HG03442 (cell line): Measurements from ENCODE around the gene LIFR.

Experiments used
- ATAC-seq: cut with Tn5 transposase; IDR thresholded peaks from one replicate; pipeline ENCODE4 v1.9.1; 2021; ENCODE audit warnings: mild to moderate bottlenecking, moderate library complexity; ENCODE audit not compliant: unreplicated experiment

Gene LIFR

GRCh38 chr5:38551030-38552017 is 5.1 kb downstream of the LIFR start:
- ATAC-seq: peak; percentile 57

- no peak for ATAC-seq
Measured at GRCh38 chr5:38548064-38548759, 8.2 kb downstream of the LIFR start.

- ATAC-seq: no peak
Measured at GRCh38 chr5:38547257-38547656, 9.2 kb downstream of the LIFR start.

GRCh38 chr5:38546691-38547146 is 9.7 kb downstream of the LIFR start:
- no peak for ATAC-seq

- no peak for ATAC-seq
Measured at GRCh38 chr5:38543886-38544285, 12.6 kb downstream of the LIFR start.

GRCh38 chr5:38543074-38543473 is 13.4 kb downstream of the LIFR start:
- no peak for ATAC-seq

GRCh38 chr5:38541174-38541725 is 15.2 kb downstream of the LIFR start:
- no peak for ATAC-seq

GRCh38 chr5:38540314-38540713 is 16.1 kb downstream of the LIFR start:
- ATAC-seq: no peak

GRCh38 chr5:38538161-38538560 is 18.3 kb downstream of the LIFR start:
- no peak for ATAC-seq

- ATAC-seq: no peak
Measured at GRCh38 chr5:38537505-38537904, 18.9 kb downstream of the LIFR start.

GRCh38 chr5:38536968-38537367 is 19.5 kb downstream of the LIFR start:
- ATAC-seq: no peak

- ATAC-seq: no peak
Measured at GRCh38 chr5:38535845-38536244, 20.6 kb downstream of the LIFR start.

GRCh38 chr5:38535248-38535750 is 21.1 kb downstream of the LIFR start:
- ATAC-seq: no peak

GRCh38 chr5:38534156-38534453 is 22.3 kb downstream of the LIFR start:
- no peak for ATAC-seq

- ATAC-seq: no peak
Measured at GRCh38 chr5:38533286-38534155, 22.9 kb downstream of the LIFR start.

- no peak for ATAC-seq
Measured at GRCh38 chr5:38532165-38532669, 24.2 kb downstream of the LIFR start.

- no peak for ATAC-seq
Measured at GRCh38 chr5:38531518-38531917, 24.9 kb downstream of the LIFR start.

- ATAC-seq: no peak
Measured at GRCh38 chr5:38529955-38530646, 26.3 kb downstream of the LIFR start.

GRCh38 chr5:38528162-38528703 is 28.2 kb downstream of the LIFR start:
- no peak for ATAC-seq

GRCh38 chr5:38527475-38527874 is 29.0 kb downstream of the LIFR start:
- no peak for ATAC-seq
